ENCODE results near the gene LINGO3. TPM values are rescaled to one million over a fixed set of nuclear protein-coding genes. Genes with fewer than 3 reads are reported as not detected.

The LINGO3 gene
- total and polyA plus RNA-seq, 2 donors (not counting 1 experiment from before 2014, with no cell fraction given), result 1.1 to 3.9 TPM

DNA sequence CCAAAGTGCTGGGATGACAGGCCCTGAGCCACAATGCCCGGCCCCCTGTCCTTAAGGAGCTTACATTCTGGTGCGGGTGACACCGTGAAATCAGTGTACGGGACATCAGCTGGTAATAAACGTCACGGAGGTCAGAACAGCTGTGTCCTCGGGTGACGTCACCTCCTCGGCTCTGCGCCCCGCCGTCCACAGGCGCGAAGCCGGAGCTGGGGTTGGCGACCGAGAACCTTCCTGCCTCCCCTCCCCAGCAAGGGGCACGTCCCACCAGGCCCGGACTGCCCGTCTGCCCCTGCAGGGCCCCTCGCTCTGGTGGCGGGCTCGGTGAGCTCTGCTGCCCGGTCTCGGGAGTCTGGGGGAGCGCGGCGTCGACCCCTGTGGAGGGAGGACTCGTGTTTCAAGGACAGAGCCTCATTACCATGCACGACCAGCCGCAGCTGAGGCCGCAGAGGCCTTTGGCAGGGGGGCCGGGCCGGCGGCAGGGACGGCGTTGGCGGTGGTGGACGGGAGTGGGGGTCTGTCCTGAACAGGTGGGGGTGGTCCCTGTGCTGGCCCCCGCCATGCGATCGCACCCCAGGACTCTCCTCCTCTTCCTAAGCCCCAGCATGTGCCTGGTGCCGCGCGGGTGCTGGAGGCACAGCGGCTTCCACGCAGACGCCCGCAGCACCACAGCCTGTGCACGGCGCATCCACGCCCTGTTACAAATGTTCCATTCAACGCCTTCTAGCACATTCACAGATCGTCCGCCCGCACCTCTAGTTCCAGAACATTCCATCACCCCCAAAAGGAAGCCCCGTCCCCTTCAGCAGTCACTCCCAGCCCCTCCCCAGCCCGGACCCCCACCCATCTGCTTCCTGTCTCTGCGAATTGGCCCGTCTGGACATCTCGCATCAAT is 5.4 kb downstream of the LINGO3 start:
- peaks cover 2% of the 10 kb centered on the region for H3K9me3 Mint-ChIP-seq (ENCODE audit: insufficient read depth)
- peaks cover 12% of the 10 kb centered on the region for H4K20me1 ChIP-seq (ENCODE audit: control insufficient read depth, insufficient read depth, low read length, poor library complexity, severe bottlenecking)
- peak overlapping the region; percentile 87 for H3K4me3 Mint-ChIP-seq
- peaks cover 32% of the 10 kb centered on the region for H3K79me2 ChIP-seq (ENCODE audit: control insufficient read depth, insufficient read depth, low read length)
- ATAC-seq (ENCODE audit: low read depth) (peak; percentile 48), DNase-seq (peak; percentile 78)
- ChIA-PET CTCF (interaction anchor here (0.8 to 2.3 kb wide), 8 partner anchors 12 to 309 kb away, joined by 3 to 11 read pairs (median 4); no protein-coding TSS in a partner anchor), POLR2A (interaction anchor here (0.6 to 3.0 kb wide), 19 partner anchors 8 to 322 kb away, joined by 3 to 35 read pairs (median 5); no protein-coding TSS in a partner anchor)
- H3K4me2 ChIP-seq (replicated peaks; ENCODE audit: low read depth, low read length, poor library complexity, severe bottlenecking), result peak overlapping the region; percentile 88
- peak overlapping the region; percentile 63 for H3K9ac ChIP-seq (ENCODE audit: low read length)
- peaks cover 4% of the 10 kb centered on the region for H3K27me3 Mint-ChIP-seq
- TF ChIP-seq EZH2 (IDR thresholded peaks at IDR 0.05; ENCODE audit: borderline replicate concordance, insufficient read depth, low read depth, low read length, poor library complexity, severe bottlenecking) (no peak), CTCF (IDR thresholded peaks at IDR 0.05) (no peak)
- H3K4me1 ChIP-seq (ENCODE audit: control insufficient read depth in 2 of 2, insufficient read depth in 2 of 2, low read length in 2 of 2), result peaks cover 45 to 66% of the 10 kb centered on the region in 2 donors
- H3K27ac ChIP-seq (ENCODE audit: low read length in 2 of 2), result peak overlapping the region; percentile 64 to 78
- peak overlapping the region in 4 of 5 experiments; percentile 25 to 65 (median 43) for H3K4me3 ChIP-seq (ENCODE audit: control extremely low read depth in 1 of 5, extremely low read depth in 1 of 5, insufficient read depth in 1 of 5, low read depth in 2 of 5, low read length in 4 of 5)
- H3K27me3 ChIP-seq (replicated peaks in 1 of 4; ENCODE audit: control extremely low read depth in 1 of 4, control insufficient read depth in 3 of 4, insufficient read depth in 4 of 4, low read length in 3 of 4), result peaks cover 0 to 18% (median 5%) of the 10 kb centered on the region in 4 experiments
- intact Hi-C loops (cut with micrococcal nuclease), result no loop called here
- H3K4me1 Mint-ChIP-seq, result peaks cover 43% of the 10 kb centered on the region
- H2AFZ ChIP-seq (ENCODE audit: insufficient read depth, low read depth, low read length, poor library complexity, severe bottlenecking), result peak overlapping the region; percentile 21
- peaks cover 0 to 23% (median 0%) of the 10 kb centered on the region in 3 donors for H3K9me3 ChIP-seq (ENCODE audit: control extremely low read depth in 1 of 3, control insufficient read depth in 2 of 3, insufficient read depth in 1 of 3, low read length in 2 of 3)
- peak overlapping the region; percentile 86 for H3K27ac Mint-ChIP-seq
- WGBS (ENCODE audit: insufficient coverage), result 10% methylated on average over 62 of the region's 62 CpGs
- H3K36me3 ChIP-seq (replicated peaks in 1 of 2; ENCODE audit: control extremely low read depth in 1 of 2, control insufficient read depth in 1 of 2, extremely low read depth in 1 of 2, insufficient read depth in 2 of 2, low read length in 1 of 2), result no peaks in the 10 kb centered on the region
